Parathyroid adenoma (tissue), 2 donors: ENCODE results near the gene BAHCC1.

ENCODE experiments used
- H2AFZ ChIP-seq: fragments of 300-600 bp; sonication (generic); one replicate; pipeline ENCODE4 v1.7.0; 2017; ENCODE audit warnings: antibody characterized with exemption, mild to moderate bottlenecking
- H3K27ac ChIP-seq: fragments of 300-600 bp; sonication (generic); one replicate; pipeline ENCODE4 v1.7.0; 2017
- H3K27me3 ChIP-seq: fragments of 300-600 bp; sonication (generic); one replicate; pipeline ENCODE4 v1.7.0; 2017; ENCODE audit warnings: low read length; ENCODE audit not compliant: control insufficient read depth, insufficient read depth
- H3K36me3 ChIP-seq: fragments of 300-600 bp; sonication (generic); one replicate; pipeline ENCODE4 v1.7.0; 2017; ENCODE audit warnings: low read length; ENCODE audit not compliant: control insufficient read depth, insufficient read depth
- H3K4me1 ChIP-seq: fragments of 300-600 bp; sonication (generic); one replicate; pipeline ENCODE4 v1.7.0; 2017; ENCODE audit warnings: control low read depth
- H3K4me2 ChIP-seq: fragments of 300-600 bp; sonication (generic); one replicate; pipeline ENCODE4 v1.7.0; 2017; ENCODE audit warnings: low read length
- H3K4me3 ChIP-seq: fragments of 300-600 bp; sonication (generic); one replicate; pipeline ENCODE4 v1.7.0; 2017; ENCODE audit warnings: low read depth, low read length
- H3K79me2 ChIP-seq: fragments of 300-600 bp; sonication (generic); one replicate; pipeline ENCODE4 v1.7.0; 2017; ENCODE audit warnings: control low read depth
- H3K9ac ChIP-seq: fragments of 300-600 bp; sonication (generic); one replicate; pipeline ENCODE4 v1.7.0; 2017; ENCODE audit warnings: mild to moderate bottlenecking
- H3K9me3 ChIP-seq: fragments of 300-600 bp; sonication (generic); one replicate; pipeline ENCODE4 v1.7.0; 2017; ENCODE audit warnings: low read length; ENCODE audit not compliant: control insufficient read depth
- TF ChIP-seq, protein P1 (sequence below): fragments of 300-600 bp; sonication (generic); IDR thresholded peaks from one replicate; pipeline ENCODE4 v1.7.0; 2017; ENCODE audit warnings: antibody characterized with exemption, mild to moderate bottlenecking
- donor health status: primary hyperparathyroidism.

BAHCC1 gene

DNA sequence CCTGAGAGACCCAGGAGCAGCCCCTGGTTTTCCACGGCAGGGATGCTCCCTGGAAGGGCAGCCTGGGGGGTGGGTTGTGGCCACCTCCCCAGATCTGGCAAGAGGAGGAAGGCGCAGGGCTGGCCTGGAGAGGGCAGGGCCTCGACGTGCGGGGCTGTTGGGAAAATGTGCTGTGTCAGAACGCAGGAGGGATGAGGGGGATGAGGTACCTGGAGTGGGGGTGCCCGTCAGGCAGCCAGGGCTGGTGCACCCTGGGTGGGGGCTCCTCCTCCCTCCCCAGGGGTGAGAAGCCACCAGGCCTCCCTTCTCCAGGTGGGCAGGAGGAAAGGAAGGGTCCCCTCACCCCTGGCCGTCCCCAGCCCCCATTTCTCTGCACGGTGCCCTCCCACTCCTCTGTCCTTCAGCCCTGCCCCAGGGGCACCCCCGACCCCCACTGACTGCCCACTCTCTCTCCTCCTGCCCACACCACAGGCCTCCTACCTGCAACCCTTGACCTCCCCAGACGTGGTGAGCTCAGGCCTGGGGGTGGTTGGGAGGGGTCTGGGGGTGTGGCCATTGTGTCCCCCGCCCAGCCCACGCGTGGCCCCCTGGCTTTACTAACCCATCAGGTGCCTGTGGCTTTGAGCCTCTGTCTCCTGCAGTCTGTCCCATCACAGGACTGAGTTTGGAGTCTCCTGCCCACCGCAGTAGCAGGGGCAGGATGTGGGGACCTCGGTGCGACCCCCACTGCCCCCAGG lies 39.6 kb downstream of the BAHCC1 start:
- H3K27ac ChIP-seq: no peak overlapping the region
- no peaks in the 10 kb centered on the region for H3K27me3 ChIP-seq
- no peaks in the 10 kb centered on the region for H3K79me2 ChIP-seq
- peaks cover 1% of the 10 kb centered on the region for H3K4me1 ChIP-seq
- no peak overlapping the region for H3K4me2 ChIP-seq
- H3K9me3 ChIP-seq: no peaks in the 10 kb centered on the region
- H3K36me3 ChIP-seq: no peaks in the 10 kb centered on the region
- H3K9ac ChIP-seq: no peak overlapping the region
- no peak overlapping the region for H3K4me3 ChIP-seq
- no peak overlapping the region for H2AFZ ChIP-seq
- TF ChIP-seq, protein P1, sequence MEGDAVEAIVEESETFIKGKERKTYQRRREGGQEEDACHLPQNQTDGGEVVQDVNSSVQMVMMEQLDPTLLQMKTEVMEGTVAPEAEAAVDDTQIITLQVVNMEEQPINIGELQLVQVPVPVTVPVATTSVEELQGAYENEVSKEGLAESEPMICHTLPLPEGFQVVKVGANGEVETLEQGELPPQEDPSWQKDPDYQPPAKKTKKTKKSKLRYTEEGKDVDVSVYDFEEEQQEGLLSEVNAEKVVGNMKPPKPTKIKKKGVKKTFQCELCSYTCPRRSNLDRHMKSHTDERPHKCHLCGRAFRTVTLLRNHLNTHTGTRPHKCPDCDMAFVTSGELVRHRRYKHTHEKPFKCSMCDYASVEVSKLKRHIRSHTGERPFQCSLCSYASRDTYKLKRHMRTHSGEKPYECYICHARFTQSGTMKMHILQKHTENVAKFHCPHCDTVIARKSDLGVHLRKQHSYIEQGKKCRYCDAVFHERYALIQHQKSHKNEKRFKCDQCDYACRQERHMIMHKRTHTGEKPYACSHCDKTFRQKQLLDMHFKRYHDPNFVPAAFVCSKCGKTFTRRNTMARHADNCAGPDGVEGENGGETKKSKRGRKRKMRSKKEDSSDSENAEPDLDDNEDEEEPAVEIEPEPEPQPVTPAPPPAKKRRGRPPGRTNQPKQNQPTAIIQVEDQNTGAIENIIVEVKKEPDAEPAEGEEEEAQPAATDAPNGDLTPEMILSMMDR: no peak

- Histone ChIP-seq H3K9me3 (no peaks in the 10 kb centered on the region), H3K4me3 (no peak overlapping the region), H3K9ac (no peak overlapping the region), H3K4me2 (no peak overlapping the region), H3K27ac (no peak overlapping the region), H3K4me1 (no peaks in the 10 kb centered on the region), H3K36me3 (no peaks in the 10 kb centered on the region), H2AFZ (no peak overlapping the region), H3K79me2 (no peaks in the 10 kb centered on the region), H3K27me3 (no peaks in the 10 kb centered on the region)
- TF ChIP-seq, protein P1: no peak
Observed at GRCh38 chr17:81435652-81436293, 40.5 kb downstream of the BAHCC1 start.

GRCh38 chr17:81436294-81436849 lies 41.1 kb downstream of the BAHCC1 start:
- no peaks in the 10 kb centered on the region for H3K27me3 ChIP-seq
- no peak overlapping the region for H3K27ac ChIP-seq
- no peaks in the 10 kb centered on the region for H3K4me1 ChIP-seq
- no peaks in the 10 kb centered on the region for H3K36me3 ChIP-seq
- H3K4me2 ChIP-seq: no peak overlapping the region
- TF ChIP-seq, protein P1: no peak
- H3K9ac ChIP-seq: no peak overlapping the region
- no peak overlapping the region for H2AFZ ChIP-seq
- H3K9me3 ChIP-seq: no peaks in the 10 kb centered on the region
- H3K4me3 ChIP-seq: no peak overlapping the region
- no peaks in the 10 kb centered on the region for H3K79me2 ChIP-seq

DNA sequence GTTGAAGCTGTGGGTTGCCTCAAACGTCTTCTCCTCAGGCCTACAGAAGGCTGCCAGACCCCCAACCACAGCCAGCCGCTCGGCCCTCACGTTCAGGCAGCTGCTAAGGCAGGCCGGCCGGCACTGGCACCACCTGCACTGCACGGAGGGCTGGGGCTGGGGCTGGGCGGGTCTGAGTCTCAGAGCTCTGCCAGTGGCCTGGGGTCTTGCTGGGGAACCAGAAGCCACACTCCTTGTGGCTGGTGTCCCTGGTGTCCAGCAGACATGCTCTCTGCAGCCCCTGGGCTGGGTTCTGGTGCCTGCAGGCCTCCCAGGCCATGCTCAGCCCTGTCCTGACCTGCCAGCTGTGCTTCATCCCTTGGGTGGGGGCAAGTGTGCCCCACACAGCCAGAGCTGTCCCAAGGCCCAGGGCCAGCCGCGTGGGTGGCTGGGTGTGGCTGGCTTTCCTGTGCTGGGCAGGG lies 42.0 kb downstream of the BAHCC1 start:
- Histone ChIP-seq H3K27me3 (no peaks in the 10 kb centered on the region), H3K9ac (no peak overlapping the region), H3K4me2 (no peak overlapping the region), H3K4me1 (no peaks in the 10 kb centered on the region), H3K9me3 (no peaks in the 10 kb centered on the region), H3K27ac (no peak overlapping the region), H3K36me3 (no peaks in the 10 kb centered on the region), H2AFZ (no peak overlapping the region), H3K79me2 (no peaks in the 10 kb centered on the region), H3K4me3 (no peak overlapping the region)
- TF ChIP-seq, protein P1: no peak
